Testis (tissue), 3 donors: ENCODE data around the gene SHOC2. TPM values are rescaled to one million over a fixed set of nuclear protein-coding genes. Genes with fewer than 3 reads are reported as not detected.

ENCODE experiments used
- DNase-seq: peaks from one replicate; pipeline ENCODE4 v3.0.0-alpha.2; 2019
- H3K27ac ChIP-seq, 2 donors: fragments of 200-600 bp; sonication (generic); one replicate each; pipeline ENCODE4 v1.5.1; 2019
- H3K27me3 ChIP-seq: fragments of 200-600 bp; sonication (generic); one replicate; pipeline ENCODE4 v1.5.1; 2019
- H3K36me3 ChIP-seq: fragments of 200-600 bp; sonication (generic); one replicate; pipeline ENCODE4 v1.5.1; 2017; ENCODE audit warnings: low read depth; ENCODE audit errors: missing control alignments
- H3K4me1 ChIP-seq: fragments of 200-600 bp; sonication (generic); one replicate; pipeline ENCODE4 v1.5.1; 2019
- H3K4me3 ChIP-seq, 2 donors: fragments of 200-600 bp; sonication (generic); one replicate each; pipeline ENCODE4 v1.5.1; 2017 to 2019
- H3K9me3 ChIP-seq: fragments of 200-600 bp; sonication (generic); one replicate; pipeline ENCODE4 v1.5.1; 2017
- CTCF ChIP-seq, 3 experiments: fragments of 450-650 bp in 2 of 3; fragments of 200-600 bp in 1 of 3; sonication (generic) in 1 of 3; IDR thresholded peaks; one replicate each; pipeline ENCODE4 v1.5.1; 2016 to 2019; ENCODE audit warnings: antibody characterized with exemption in 3 of 3, mild to moderate bottlenecking in 2 of 3, moderate library complexity in 1 of 3
- POLR2A ChIP-seq: fragments of 450-650 bp; IDR thresholded peaks from one replicate; pipeline ENCODE4 v1.6.1; 2017; ENCODE audit warnings: antibody characterized with exemption, mild to moderate bottlenecking, moderate library complexity
- WGBS, 2 donors: methylation state at CpG; one replicate each; pipeline ENCODE4 v1.1.5; 2018; 5-methylcytosine and 5-hydroxymethylcytosine counted together
- intact Hi-C: fragments of 100-400 bp; cut with DNase I; formaldehyde crosslinking; loops from one replicate; pipeline ENCODE4 v1.15.1; 2023; ENCODE audit warnings: low total_unique reads
- polyA plus RNA-seq: library from polyadenylated mRNA; stranded (reverse); fragments of 350-450 nt; fragmentation: Illumina TruSeq; extraction: RNeasy Lipid Tissue Mini Kit (QIAGEN cat#74804); gene quantifications from one replicate; pipeline ENCODE4 v1.2.3, GENCODE V29; 2014; ENCODE audit warnings: low read depth, low replicate concordance; ENCODE audit not compliant: insufficient read depth
- total RNA-seq, 2 donors: library from RNA; depleted of rRNA; stranded (reverse); fragments of >200 nt; gene quantifications; one replicate each; pipeline ENCODE4 v1.2.3, GENCODE V29; 2016

Gene SHOC2
- total and polyA plus RNA-seq, 3 donors from 2014 or later = 61.5 to 104 (median 91.1) TPM

GRCh38 chr10:111017098-111017497, 97.7 kb downstream of the SHOC2 start:
- Histone ChIP-seq H3K36me3 (no peaks in the 10 kb centered on the region), H3K9me3 (no peaks in the 10 kb centered on the region), H3K4me3 (no peak overlapping the region), H3K27me3 (no peaks in the 10 kb centered on the region), H3K4me1 (no peaks in the 10 kb centered on the region), H3K27ac (no peak overlapping the region)
- WGBS, 2 donors = 43 to 46% methylated on average over 2 of the region's 2 CpGs
- DNase-seq = no peak
- TF ChIP-seq POLR2A (no peak), CTCF (IDR thresholded peaks at IDR 0.05) (no peak)
- intact Hi-C loops = no loop called here

GRCh38 chr10:111018021-111018420, 98.6 kb downstream of the SHOC2 start:
- H3K27me3 ChIP-seq = no peaks in the 10 kb centered on the region
- no peak overlapping the region for H3K4me3 ChIP-seq
- intact Hi-C loops = no loop called here
- TF ChIP-seq POLR2A (no peak), CTCF (IDR thresholded peaks at IDR 0.05) (no peak)
- no peaks in the 10 kb centered on the region for H3K9me3 ChIP-seq
- no peaks in the 10 kb centered on the region for H3K4me1 ChIP-seq
- no peak for DNase-seq
- no peaks in the 10 kb centered on the region for H3K36me3 ChIP-seq
- H3K27ac ChIP-seq = no peak overlapping the region

GRCh38 chr10:111023060-111023459, 103.7 kb downstream of the SHOC2 start:
- no peak for DNase-seq
- no peak for TF ChIP-seq CTCF (IDR thresholded peaks at IDR 0.05)
- TF ChIP-seq POLR2A = no peak
- H3K27me3 ChIP-seq = no peaks in the 10 kb centered on the region
- no peak overlapping the region for H3K4me3 ChIP-seq
- no peaks in the 10 kb centered on the region for H3K36me3 ChIP-seq
- no peak overlapping the region for H3K27ac ChIP-seq
- intact Hi-C loops = no loop called here
- no peaks in the 10 kb centered on the region for H3K4me1 ChIP-seq
- H3K9me3 ChIP-seq = no peaks in the 10 kb centered on the region

GRCh38 chr10:111030042-111030750, 110.8 kb downstream of the SHOC2 start:
- DNase-seq = no peak
- 87 to 88% methylated on average over 9 of the region's 9 CpGs for WGBS, 2 donors
- intact Hi-C loops = no loop called here

More at GRCh38 chr10:111030042-111030750, 110.8 kb downstream of the SHOC2 start:
- Histone ChIP-seq H3K36me3 (no peaks in the 10 kb centered on the region), H3K27ac (no peak overlapping the region), H3K4me3 (no peak overlapping the region), H3K4me1 (no peaks in the 10 kb centered on the region), H3K9me3 (no peaks in the 10 kb centered on the region), H3K27me3 (no peaks in the 10 kb centered on the region)
- TF ChIP-seq POLR2A = no peak
- TF ChIP-seq CTCF (IDR thresholded peaks at IDR 0.05) = no peak
